Testis (tissue), 3 donors: Measurements from ENCODE around the gene ZSCAN21. TPM values are rescaled to one million over a fixed set of nuclear protein-coding genes. Genes with fewer than 3 reads are reported as not detected.

Experiments
- DNase-seq: peaks from one replicate; pipeline ENCODE4 v3.0.0-alpha.2; 2019
- H3K27ac ChIP-seq, 2 donors: fragments of 200-600 bp; sonication (generic); one replicate each; pipeline ENCODE4 v1.5.1; 2019
- H3K27me3 ChIP-seq: fragments of 200-600 bp; sonication (generic); one replicate; pipeline ENCODE4 v1.5.1; 2019
- H3K36me3 ChIP-seq: fragments of 200-600 bp; sonication (generic); one replicate; pipeline ENCODE4 v1.5.1; 2017; ENCODE audit warnings: low read depth; ENCODE audit errors: missing control alignments
- H3K4me1 ChIP-seq: fragments of 200-600 bp; sonication (generic); one replicate; pipeline ENCODE4 v1.5.1; 2019
- H3K4me3 ChIP-seq, 2 donors: fragments of 200-600 bp; sonication (generic); one replicate each; pipeline ENCODE4 v1.5.1; 2017 to 2019
- H3K9me3 ChIP-seq: fragments of 200-600 bp; sonication (generic); one replicate; pipeline ENCODE4 v1.5.1; 2017
- CTCF ChIP-seq, 3 experiments: fragments of 450-650 bp in 2 of 3; fragments of 200-600 bp in 1 of 3; sonication (generic) in 1 of 3; IDR thresholded peaks; one replicate each; pipeline ENCODE4 v1.5.1; 2016 to 2019; ENCODE audit warnings: antibody characterized with exemption in 3 of 3, mild to moderate bottlenecking in 2 of 3, moderate library complexity in 1 of 3
- POLR2A ChIP-seq: fragments of 450-650 bp; IDR thresholded peaks from one replicate; pipeline ENCODE4 v1.6.1; 2017; ENCODE audit warnings: antibody characterized with exemption, mild to moderate bottlenecking, moderate library complexity
- WGBS, 2 donors: methylation state at CpG; one replicate each; pipeline ENCODE4 v1.1.5; 2018; 5-methylcytosine and 5-hydroxymethylcytosine counted together
- intact Hi-C: fragments of 100-400 bp; cut with DNase I; formaldehyde crosslinking; loops from one replicate; pipeline ENCODE4 v1.15.1; 2023; ENCODE audit warnings: low total_unique reads
- polyA plus RNA-seq: library from polyadenylated mRNA; stranded (reverse); fragments of 350-450 nt; fragmentation: Illumina TruSeq; extraction: RNeasy Lipid Tissue Mini Kit (QIAGEN cat#74804); gene quantifications from one replicate; pipeline ENCODE4 v1.2.3, GENCODE V29; 2014; ENCODE audit warnings: low read depth, low replicate concordance; ENCODE audit not compliant: insufficient read depth
- total RNA-seq, 2 donors: library from RNA; depleted of rRNA; stranded (reverse); fragments of >200 nt; gene quantifications; one replicate each; pipeline ENCODE4 v1.2.3, GENCODE V29; 2016

Gene ZSCAN21
- total and polyA plus RNA-seq, 3 donors from 2014 or later = 21.3 to 50.3 (median 36.3) TPM

GRCh38 chr7:100093498-100093897 is 43.9 kb downstream of the ZSCAN21 start:
- TF ChIP-seq CTCF (IDR thresholded peaks at IDR 0.05) (no peak), POLR2A (no peak)
- no peak overlapping the region for H3K4me3 ChIP-seq
- peak overlapping the region in 1 of 2 donors; percentile 56 for H3K27ac ChIP-seq
- H3K36me3 ChIP-seq = no peaks in the 10 kb centered on the region
- 53 to 84% methylated on average over 9 to 13 of the region's 13 CpGs for WGBS, 2 donors
- no peaks in the 10 kb centered on the region for H3K9me3 ChIP-seq
- peaks cover 19% of the 10 kb centered on the region for H3K4me1 ChIP-seq
- no peaks in the 10 kb centered on the region for H3K27me3 ChIP-seq
- no peak for DNase-seq
- intact Hi-C loops = no loop called here

- intact Hi-C loops = no loop called here
- TF ChIP-seq CTCF (IDR thresholded peaks at IDR 0.05) (no peak), POLR2A (no peak)
- Histone ChIP-seq H3K4me3 (no peak overlapping the region), H3K27me3 (no peaks in the 10 kb centered on the region), H3K4me1 (peaks cover 19% of the 10 kb centered on the region), H3K36me3 (no peaks in the 10 kb centered on the region), H3K27ac (peak overlapping the region in 1 of 2 donors; percentile 56), H3K9me3 (no peaks in the 10 kb centered on the region)
- no peak for DNase-seq
- WGBS, 2 donors = 78 to 79% methylated on average over 14 to 16 of the region's 16 CpGs
Observed at GRCh38 chr7:100093925-100094486, 44.4 kb downstream of the ZSCAN21 start.

GRCh38 chr7:100095289-100095688 is 45.7 kb downstream of the ZSCAN21 start:
- H3K4me3 ChIP-seq = no peak overlapping the region
- WGBS, 2 donors = 83 to 85% methylated on average over 7 to 9 of the region's 9 CpGs
- TF ChIP-seq POLR2A (no peak), CTCF (IDR thresholded peaks at IDR 0.05) (no peak)
- intact Hi-C loops = no loop called here
- H3K27me3 ChIP-seq = no peaks in the 10 kb centered on the region
- no peak for DNase-seq
- no peaks in the 10 kb centered on the region for H3K36me3 ChIP-seq
- no peaks in the 10 kb centered on the region for H3K9me3 ChIP-seq
- H3K4me1 ChIP-seq = peaks cover 11% of the 10 kb centered on the region
- H3K27ac ChIP-seq = no peak overlapping the region

GRCh38 chr7:100095704-100096103 is 46.1 kb downstream of the ZSCAN21 start:
- no peak for DNase-seq
- no peak overlapping the region for H3K27ac ChIP-seq
- H3K27me3 ChIP-seq = no peaks in the 10 kb centered on the region
- H3K36me3 ChIP-seq = no peaks in the 10 kb centered on the region
- no peaks in the 10 kb centered on the region for H3K9me3 ChIP-seq
- TF ChIP-seq POLR2A (no peak), CTCF (IDR thresholded peaks at IDR 0.05) (no peak)
- 88 to 92% methylated on average over 8 to 17 of the region's 17 CpGs for WGBS, 2 donors
- no peak overlapping the region for H3K4me3 ChIP-seq
- intact Hi-C loops = no loop called here
- peaks cover 11% of the 10 kb centered on the region for H3K4me1 ChIP-seq

- no peak overlapping the region for H3K27ac ChIP-seq
- no peaks in the 10 kb centered on the region for H3K4me1 ChIP-seq
- TF ChIP-seq POLR2A (no peak), CTCF (IDR thresholded peaks at IDR 0.05) (no peak)
- DNase-seq = no peak
- no peak overlapping the region for H3K4me3 ChIP-seq
- H3K36me3 ChIP-seq = no peaks in the 10 kb centered on the region
- H3K9me3 ChIP-seq = no peaks in the 10 kb centered on the region
- no peaks in the 10 kb centered on the region for H3K27me3 ChIP-seq
- intact Hi-C loops = no loop called here
- WGBS, 2 donors = 76 to 81% methylated on average over 10 of the region's 10 CpGs
Observed at GRCh38 chr7:100098913-100099312, 49.3 kb downstream of the ZSCAN21 start.
